NCI-H2196 (cell line): ENCODE results near the gene THRB.

Source experiments
- DNase-seq: peaks from one replicate; lab custom pipeline; 2025; ENCODE audit not compliant: unreplicated experiment; lab: John Stamatoyannopoulos, UW

THRB gene

DNA sequence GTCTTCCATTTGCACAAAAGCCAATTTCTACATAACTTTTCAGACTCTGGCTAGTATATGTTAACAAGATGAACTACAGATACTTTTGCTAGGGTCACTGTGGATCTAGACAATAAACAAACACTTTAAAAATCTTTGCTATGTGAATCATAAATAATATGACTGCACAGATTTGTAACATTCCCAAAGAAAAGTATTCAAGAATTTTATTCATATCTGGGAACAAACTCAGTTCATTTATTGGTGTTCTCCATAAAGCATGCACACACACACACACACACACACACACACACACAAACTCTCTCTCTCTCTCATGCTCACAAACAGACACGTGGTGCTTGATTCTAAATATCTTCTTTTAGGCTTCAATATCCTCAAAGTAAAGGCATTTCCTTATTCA lies 18.8 kb upstream of the THRB start:
- DNase-seq = no peak

DNA sequence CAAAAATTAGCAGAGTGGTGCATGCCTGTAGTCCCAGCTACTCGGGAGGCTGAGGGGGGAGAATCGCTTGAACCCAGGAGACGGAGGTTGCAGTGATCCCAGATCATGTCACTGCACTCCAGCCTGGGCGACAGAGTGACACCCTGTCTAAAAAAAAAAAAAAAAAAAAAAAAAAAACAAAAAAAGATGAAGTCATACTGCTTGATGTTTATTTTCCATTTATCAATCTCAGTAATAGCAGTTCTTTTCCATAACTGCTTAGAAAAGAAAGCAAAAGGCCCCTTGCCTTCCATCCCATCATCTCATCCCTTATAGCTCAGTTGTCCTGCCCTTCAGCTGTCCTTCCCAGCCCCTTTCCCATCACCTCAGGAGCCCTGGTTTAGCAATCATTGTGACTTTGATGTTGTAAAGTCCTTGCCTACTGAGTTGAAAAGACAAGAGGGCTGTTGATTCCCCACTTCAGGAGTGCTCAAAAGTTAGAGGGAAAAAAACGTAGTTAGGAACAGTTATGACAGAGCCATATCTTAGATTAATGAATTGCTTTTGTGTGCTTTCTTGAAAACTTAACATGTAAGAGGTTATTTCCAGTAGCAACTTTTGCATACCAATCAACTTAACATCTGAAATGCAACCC lies 18.0 kb upstream of the THRB start:
- no peak for DNase-seq

DNA sequence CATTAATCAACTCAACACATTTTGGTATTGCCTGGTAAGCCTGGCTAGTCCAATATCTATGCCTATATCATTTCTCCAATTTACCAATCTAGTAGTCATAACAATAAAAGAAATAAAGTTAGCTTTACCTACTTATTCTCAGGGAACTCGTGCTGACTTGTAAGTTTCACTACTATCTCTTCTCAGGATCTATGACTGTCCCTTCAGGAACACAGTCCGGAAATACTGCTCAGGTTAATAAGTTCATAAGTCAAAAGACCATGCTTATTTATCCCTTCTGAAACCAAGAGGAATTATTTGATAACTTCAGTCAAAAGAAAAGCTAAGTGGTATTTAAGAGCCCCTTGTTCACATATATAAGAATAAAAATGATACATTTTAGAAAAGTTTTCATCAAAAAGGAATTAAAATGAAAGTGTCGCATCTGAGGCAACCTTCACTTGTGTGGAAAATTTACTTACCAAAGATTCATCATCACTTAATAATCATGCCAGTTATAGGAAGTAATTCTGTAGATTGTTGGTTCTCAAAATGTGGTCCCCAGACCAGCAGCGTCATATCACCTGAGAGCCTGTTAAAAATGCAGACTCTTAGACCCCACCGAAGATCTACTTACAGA lies 15.5 kb upstream of the THRB start:
- no peak for DNase-seq

DNA sequence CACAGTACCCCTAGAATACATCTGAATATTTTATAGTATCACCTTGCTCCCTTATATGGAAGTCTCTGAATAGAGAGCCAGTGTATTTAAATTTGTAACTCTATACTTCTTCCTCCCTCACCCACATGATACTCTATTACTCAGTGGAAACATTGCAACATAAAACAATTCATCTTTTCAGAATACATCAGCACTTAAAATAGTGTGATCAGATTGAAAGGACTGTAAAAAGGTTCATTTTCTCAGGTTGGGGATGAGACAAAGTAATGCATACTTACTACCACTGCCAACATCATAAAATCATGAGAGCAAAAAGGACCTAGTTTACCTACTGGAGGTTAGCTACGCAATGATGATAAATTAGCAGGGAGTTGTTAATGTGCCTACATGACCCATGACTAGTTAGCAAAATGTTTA lies 13.8 kb upstream of the THRB start:
- no peak for DNase-seq

DNA sequence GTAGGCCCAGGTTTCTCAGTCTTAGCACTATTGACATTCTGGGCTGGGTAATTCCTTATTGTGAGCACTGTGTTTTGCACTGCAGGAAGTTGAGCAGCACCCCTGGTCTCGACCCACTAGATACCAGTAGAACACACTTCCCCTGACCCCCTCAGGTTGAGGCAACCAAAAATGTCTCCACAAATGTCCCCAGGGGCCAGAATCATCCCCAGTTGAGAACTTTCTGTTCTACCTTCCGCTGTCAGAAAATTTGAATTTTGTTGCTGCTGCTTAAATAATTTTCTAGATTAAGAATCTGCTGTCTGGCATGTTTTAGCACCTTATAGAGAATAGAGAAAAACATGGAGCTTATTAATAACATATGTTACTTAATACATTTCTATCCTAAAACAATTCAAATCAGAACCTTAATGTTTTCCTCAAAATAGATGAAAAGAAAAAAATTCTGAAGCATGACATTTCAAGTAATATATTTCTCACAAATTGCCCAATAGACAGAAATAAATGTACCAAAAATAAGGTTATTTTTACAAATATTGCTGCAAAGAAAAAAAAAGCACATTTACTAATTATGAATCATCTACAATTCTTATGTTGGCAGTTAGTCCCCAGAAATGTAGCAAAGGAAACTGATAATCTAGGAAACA lies 13.2 kb upstream of the THRB start:
- no peak for DNase-seq

DNA sequence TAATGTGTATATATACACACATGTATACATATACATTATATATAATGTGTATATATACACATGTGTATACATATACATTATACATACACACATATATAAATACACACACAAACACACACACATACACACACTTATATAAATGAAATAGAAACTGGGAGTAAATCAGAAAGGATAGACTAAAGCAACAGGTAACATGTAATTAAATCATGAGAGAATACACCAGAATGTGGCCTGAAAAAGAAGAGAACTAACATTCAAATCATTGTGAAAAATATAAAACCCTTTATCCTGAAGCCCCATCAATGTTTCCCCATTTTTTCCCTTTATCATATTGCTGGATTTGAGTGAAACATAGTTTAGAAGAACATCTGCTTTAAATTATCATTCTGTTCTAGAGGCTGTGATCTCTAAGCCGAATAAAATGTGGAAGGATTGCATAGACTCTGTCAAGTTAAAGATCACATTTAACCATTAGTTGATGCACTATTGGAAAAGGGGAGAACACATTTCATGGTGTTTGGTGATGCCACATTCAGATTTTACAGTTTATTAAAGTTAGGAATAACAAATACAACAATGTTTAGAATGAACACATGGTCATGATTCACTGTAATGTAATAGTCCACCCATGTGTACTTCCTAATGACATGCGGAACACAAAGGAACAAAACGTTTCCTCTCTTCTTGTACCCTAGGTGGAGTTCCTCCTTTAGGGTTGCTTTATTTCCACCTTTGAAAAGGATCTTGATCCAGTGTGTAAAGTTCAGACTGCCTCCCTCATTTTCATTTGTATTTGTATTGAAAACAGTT lies 12.5 kb upstream of the THRB start:
- no peak for DNase-seq

DNA sequence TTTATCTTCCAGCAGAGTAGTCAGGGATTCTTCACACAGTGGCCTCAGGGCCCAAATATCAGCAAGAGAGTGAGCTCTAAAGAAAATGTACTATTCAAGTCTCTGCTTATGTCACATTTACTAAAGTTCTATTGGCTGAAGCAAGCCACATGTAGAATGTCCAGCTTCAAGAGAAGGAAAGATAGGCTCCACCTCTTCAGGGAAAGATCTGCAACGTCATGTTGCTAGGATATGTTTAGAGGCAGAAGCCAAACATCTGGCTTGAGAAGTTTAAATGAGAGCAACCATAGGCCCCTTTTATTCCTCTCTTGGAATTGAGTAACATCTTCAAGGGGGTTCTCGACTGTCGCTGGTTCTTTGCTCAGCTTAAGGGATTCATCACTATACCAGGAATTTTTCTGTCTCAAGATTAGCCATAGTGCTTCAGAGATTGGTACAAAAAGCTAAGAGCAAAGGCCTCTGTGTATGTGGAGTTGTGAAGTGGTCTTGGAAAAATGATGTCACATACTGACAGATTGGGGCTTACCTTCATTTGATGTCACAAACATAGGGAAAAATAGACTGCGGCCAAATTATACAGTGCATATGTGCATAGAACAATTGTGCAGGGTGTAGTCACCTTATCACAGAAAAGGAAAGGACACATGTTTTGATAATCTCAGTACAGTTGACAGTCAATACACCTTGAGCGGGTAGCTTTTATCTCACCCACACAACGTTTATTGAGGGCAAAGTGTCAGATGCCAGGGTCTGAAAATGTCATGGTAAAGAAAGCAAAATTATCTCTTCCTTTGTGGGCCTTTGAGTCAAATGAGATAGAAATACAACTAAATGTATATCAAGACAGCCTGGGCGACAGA lies 11.3 kb upstream of the THRB start:
- DNase-seq = no peak

DNA sequence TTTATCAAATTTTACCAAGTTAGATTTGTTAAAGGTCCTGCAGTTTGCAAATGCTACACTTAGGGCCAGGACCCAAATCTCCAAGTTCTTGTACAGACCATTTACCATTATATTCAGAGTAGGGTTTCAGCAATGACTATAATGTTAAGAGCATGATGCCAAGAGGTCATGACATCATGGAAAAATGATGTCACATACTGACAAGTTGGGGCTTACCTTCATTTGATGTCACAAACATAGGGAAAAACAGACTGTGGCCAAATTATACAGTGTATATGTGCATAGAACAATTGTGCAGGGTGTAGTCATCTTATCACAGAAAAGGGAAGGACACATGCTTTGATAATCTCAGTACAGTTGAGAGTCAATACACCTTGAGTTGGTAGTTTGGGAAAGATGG lies 10.1 kb upstream of the THRB start:
- DNase-seq = no peak

DNA sequence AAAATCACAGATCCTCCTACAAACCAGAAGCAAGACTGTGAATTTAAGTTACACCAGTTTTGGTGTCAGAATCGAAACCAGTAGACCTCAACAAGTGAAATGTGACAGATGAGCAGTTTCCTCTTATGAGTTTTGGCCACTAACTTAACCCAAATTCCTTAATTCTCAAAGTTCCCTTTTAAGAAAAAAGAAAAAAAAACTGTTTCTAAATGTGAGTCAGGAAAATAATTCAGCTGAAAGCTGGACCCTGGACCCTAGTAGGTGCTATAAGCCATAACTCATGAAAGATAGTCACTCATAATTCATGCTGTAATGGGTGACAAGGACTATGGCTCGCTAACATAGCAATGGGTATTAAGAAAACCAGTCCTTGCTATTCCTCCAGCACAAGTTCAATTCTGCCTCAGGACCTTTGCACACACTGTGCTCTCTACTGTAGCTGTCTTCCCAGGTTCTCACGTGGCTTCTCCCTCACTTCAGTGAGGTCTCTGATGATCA lies 9.0 kb upstream of the THRB start:
- no peak for DNase-seq

DNA sequence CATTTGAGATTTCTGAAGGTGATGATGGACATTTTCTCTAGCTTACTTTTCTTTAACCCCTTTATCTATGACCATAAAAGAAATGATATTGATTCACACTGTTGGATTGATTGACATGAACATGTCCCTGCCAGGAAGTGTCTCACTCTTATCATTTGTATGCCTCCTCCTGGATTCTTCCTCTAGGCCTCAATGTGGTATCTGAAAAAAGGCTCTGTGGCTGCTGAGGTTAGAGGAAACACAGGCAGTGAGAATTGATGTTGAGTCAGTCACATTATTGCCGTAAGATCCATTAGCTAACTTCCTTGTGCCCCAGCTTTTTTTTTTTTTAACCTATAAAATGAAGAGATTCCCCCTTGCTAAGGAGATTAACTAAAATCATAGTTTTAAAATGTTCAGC lies 8.0 kb upstream of the THRB start:
- no peak for DNase-seq

DNA sequence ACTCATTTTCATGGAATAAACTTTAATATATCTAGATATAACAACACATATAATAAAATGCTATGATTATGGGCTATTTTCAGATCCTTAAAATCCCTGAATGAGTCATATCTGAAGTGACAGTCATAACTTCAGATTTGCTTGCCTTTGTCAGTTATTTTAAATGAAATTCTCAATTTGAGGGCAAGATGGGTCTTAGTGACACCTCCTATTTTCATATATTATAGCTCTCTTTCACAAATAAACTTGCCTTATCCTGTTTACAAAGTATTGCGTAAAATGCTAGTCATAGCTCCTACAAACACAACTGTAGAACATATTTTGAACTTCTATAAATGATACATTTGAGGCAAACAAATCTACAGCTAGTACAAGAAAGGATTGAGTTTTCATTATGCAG lies 6.2 kb upstream of the THRB start:
- no peak for DNase-seq

DNA sequence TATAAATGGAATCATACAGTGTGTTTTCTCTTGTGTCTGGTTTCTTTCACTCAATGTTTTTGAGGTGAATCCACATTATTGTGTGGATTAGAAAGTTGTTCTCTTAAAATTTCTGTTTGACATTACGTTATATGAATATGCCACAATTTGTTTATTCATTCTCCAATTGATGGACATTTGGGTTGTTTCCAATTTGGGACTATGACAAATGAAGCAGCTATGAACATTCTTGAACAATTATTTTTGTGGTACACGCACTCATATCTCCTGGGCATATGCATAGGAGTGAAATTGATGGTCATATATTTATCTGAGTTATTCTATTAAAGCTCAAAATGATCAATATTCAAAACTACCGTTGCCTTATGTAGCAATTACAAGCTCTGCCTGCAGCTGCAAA lies 5.3 kb upstream of the THRB start:
- no peak for DNase-seq

DNA sequence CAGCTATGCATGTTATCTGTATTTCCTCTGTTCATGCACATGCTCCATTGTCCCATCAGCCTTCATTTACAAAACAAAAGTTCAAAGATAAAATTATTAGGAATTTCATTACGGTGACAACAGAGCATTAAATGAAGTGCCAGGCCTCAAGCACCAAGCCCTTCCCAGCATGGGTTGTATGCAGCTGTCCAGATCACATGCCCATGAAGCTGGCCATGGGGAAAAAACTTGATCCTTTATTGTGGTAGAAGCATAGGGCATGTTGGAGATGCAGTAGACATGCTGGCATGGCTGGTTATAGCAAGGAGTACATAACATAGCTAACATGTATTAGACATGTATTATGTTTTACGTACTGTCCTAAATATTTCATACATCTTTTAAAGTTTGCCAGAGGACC lies 4.1 kb upstream of the THRB start:
- DNase-seq = no peak

DNA sequence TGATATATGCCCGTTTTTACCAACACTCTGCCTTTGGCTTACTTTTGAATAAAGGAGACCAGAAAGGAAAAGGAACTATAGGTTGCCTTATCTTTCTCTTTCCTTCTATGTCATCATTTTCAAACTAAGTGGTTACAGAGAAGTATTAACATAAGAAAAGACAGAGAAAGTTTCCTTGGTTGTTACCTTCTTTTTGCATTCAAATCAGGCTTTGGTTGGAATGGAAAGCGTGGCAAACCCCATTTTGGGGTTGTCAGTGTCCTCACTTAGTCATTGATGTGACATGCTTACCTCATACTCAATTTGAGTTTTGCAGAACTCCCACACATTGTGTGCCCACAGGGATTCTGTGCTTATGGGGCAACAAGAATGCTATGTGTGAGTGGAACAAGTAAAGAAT lies 3.7 kb upstream of the THRB start:
- no peak for DNase-seq

DNA sequence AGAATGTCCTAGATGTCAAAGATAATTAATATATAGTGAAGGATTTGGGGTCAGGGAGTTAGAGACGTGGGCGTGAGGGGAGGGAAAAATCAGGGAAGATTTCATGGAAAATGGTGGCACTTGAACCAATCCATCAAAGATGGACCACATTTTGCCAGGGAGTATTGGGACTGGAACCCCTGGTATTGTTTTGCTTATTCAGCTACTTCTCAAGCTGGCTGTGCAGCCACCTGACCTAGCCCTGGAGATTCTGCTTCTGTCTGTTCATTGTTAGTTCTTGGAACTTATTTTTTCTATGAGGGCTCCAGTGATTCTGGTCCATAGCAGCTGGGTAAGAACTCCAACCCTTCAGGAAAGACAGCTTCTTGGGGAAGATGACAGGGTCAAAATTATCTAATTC lies 3.3 kb upstream of the THRB start:
- DNase-seq = no peak

DNA sequence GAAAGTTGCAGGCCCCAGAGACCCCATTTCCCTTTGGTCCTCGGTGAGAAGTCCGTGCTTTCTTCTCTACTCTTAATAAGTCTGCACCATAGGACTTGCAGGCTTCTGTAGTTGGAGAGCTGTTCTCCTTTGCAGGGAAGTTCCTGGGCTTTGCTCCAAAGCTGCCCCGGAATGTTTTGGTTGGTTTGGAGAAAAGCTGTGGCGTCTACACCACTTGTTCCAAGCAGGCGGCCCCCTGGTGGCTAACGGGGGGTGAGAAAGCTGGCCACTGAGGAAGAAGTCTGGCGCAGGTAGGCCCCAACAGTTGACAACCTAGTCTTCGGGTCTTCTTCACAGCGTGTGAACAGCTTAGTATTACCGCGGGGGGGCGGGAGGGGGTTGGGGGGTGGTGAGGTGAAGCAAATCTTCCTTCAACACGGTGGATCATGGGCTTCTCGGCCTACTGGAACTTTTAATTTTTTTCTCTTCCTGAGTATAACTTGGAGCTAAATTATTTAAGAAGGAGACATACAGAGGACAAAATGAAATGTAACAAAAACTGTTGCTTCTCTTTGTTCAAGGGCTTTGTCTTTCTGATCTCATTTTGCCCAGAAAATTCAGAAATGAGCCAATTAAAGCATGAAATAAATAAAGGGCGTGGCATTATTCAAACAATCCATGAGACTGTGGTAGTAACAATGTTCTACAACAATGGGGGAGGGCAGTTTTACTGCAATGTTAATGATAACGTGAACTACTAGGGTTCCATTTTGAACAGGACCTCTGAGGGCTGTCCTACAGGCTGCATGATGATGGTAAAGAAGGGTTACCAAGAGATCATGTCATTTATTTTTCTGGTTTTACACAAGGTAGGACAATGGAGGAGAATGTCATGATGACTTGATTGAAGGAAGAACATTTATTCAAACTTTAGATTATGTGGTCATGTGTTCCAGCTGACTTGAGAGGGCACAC lies 2.2 kb upstream of the THRB start:
- DNase-seq = no peak

DNA sequence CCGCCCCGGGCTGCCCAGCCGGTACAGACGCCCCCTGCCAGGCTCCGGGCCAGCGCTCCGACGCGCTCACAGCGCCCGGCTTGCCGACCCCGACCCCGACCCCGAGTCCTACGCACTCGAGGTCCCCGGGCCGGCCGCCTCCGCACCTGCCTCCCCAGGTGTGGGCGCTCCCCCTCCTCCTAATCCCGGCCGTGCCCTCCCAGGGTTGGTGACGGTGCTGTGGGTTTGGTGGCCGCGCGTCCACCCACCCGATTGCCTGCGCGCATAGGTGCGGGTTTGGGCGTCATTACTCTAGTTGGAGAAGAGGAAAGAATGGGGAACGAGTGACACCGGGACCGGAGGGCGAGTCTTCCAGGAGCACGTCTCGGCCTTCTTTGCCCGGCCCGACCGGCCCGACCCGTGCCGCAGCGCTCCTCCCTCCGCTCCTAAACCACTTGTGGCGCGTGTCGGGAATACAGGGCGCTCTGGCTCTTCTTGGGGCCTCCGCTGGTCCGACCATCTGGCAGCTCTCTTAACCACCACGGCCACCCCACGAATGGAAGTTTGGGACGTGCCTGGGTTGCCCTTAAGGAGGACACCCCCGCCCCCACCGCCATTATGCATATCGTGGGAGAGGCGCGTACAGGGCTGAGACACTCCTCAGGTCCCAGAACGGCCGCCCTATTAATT lies 810 bp upstream of the THRB start:
- no peak for DNase-seq

DNA sequence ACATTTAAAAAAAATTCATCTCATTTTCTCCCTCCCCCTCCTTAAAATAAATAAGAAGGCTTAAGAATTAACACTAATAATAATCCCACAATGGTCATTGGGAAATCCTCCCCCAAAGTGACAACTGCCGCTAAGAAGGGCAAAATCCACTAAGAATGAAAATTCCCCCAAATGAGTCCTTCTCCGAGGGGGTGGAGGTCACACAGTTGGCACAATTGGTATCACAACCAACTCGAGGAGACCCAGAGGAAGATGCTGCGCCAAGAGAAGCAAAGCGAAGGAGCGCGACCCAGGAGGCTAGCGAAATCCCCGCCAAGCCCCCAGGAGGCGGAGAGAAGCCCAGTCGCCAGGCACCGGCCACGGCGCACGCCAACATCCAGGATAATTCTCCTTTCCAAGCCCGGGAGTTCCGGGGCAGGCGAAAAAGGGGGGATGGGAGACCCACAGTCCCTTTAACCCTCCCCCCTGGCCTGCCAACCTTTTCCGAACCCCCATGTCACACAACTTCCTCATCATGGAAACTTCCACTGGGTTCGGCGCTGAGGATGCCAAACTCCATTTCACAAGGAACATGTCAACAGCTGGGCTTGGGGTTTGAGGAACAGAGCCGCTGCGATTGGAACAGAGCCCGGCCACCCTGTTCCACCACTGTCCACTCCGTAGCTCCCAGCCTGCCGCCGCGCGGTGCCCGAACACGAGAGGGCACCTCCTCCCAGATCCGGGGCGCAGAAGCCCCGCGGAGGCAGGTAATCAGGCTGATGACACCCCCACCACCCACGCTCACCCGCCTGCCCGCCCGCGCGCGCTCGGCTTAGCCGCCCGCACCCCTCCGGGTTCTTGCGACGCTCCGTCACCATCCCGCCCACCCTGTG lies 668 bp downstream of the THRB start:
- no peak for DNase-seq
